HTERT RPE-1 (cell line): ENCODE data around the gene MB21D2.

Source experiments
- in situ Hi-C: fragments of 300-500 bp; cut with MboI; formaldehyde crosslinking; loops from 4 replicates; pipeline ENCODE4 v1.14.3; 2020; ENCODE audit warnings: low sequenced_read_pairs

The MB21D2 gene

GRCh38 chr3:192927016-192927415, 9.4 kb upstream of the MB21D2 start:
- in situ Hi-C loops, result no loop called here

GRCh38 chr3:192923731-192924130, 6.1 kb upstream of the MB21D2 start:
- in situ Hi-C loops, result no loop called here

GRCh38 chr3:192921793-192922192, 4.1 kb upstream of the MB21D2 start:
- in situ Hi-C loops, result no loop called here

- in situ Hi-C loops, result no loop called here
Observed at GRCh38 chr3:192920411-192920810, 2.8 kb upstream of the MB21D2 start.

GRCh38 chr3:192919901-192920300, 2.2 kb upstream of the MB21D2 start:
- in situ Hi-C loops, result no loop called here

- in situ Hi-C loops, result no loop called here
Observed at GRCh38 chr3:192918275-192918588, 576 bp upstream of the MB21D2 start.

GRCh38 chr3:192917028-192917403, 640 bp downstream of the MB21D2 start:
- in situ Hi-C loops, result no loop called here

- in situ Hi-C loops, result no loop called here
Observed at GRCh38 chr3:192916371-192917027, 1.2 kb downstream of the MB21D2 start.

GRCh38 chr3:192915722-192916121, 1.9 kb downstream of the MB21D2 start:
- in situ Hi-C loops, result no loop called here

- in situ Hi-C loops, result no loop called here
Observed at GRCh38 chr3:192915304-192915703, 2.4 kb downstream of the MB21D2 start.

GRCh38 chr3:192914848-192915247, 2.8 kb downstream of the MB21D2 start:
- in situ Hi-C loops, result no loop called here

GRCh38 chr3:192913540-192913939, 4.1 kb downstream of the MB21D2 start:
- in situ Hi-C loops, result no loop called here

GRCh38 chr3:192911293-192911692, 6.4 kb downstream of the MB21D2 start:
- in situ Hi-C loops, result no loop called here

- in situ Hi-C loops, result no loop called here
Observed at GRCh38 chr3:192907784-192908183, 9.9 kb downstream of the MB21D2 start.

- in situ Hi-C loops, result no loop called here
Observed at GRCh38 chr3:192906940-192907339, 10.7 kb downstream of the MB21D2 start.

- in situ Hi-C loops, result no loop called here
Observed at GRCh38 chr3:192905980-192906678, 11.5 kb downstream of the MB21D2 start.

- in situ Hi-C loops, result no loop called here
Observed at GRCh38 chr3:192904632-192905289, 12.9 kb downstream of the MB21D2 start.

GRCh38 chr3:192902549-192902948, 15.1 kb downstream of the MB21D2 start:
- in situ Hi-C loops, result no loop called here

GRCh38 chr3:192901435-192901834, 16.2 kb downstream of the MB21D2 start:
- in situ Hi-C loops, result no loop called here

- in situ Hi-C loops, result no loop called here
Observed at GRCh38 chr3:192899540-192899982, 18.1 kb downstream of the MB21D2 start.

GRCh38 chr3:192897005-192897404, 20.7 kb downstream of the MB21D2 start:
- in situ Hi-C loops, result no loop called here

GRCh38 chr3:192896208-192896607, 21.4 kb downstream of the MB21D2 start:
- in situ Hi-C loops, result no loop called here
